Activated CD8-positive, alpha-beta memory T cell treated with anti-CD3 and anti-CD28 coated beads, Interleukin-2, amount 50 U/mL, for 48 hours (primary cell): ENCODE data around the gene TPT1.
"Not testable (repeated sequence)": the region's sequence is repeated elsewhere in the genome, so short reads cannot be mapped to it uniquely, and the experiment has no call there.

ENCODE experiments used
- DNase-seq: peaks from one replicate; pipeline ENCODE4 v3.0.0-alpha.2; 2020

The TPT1 gene

DNA sequence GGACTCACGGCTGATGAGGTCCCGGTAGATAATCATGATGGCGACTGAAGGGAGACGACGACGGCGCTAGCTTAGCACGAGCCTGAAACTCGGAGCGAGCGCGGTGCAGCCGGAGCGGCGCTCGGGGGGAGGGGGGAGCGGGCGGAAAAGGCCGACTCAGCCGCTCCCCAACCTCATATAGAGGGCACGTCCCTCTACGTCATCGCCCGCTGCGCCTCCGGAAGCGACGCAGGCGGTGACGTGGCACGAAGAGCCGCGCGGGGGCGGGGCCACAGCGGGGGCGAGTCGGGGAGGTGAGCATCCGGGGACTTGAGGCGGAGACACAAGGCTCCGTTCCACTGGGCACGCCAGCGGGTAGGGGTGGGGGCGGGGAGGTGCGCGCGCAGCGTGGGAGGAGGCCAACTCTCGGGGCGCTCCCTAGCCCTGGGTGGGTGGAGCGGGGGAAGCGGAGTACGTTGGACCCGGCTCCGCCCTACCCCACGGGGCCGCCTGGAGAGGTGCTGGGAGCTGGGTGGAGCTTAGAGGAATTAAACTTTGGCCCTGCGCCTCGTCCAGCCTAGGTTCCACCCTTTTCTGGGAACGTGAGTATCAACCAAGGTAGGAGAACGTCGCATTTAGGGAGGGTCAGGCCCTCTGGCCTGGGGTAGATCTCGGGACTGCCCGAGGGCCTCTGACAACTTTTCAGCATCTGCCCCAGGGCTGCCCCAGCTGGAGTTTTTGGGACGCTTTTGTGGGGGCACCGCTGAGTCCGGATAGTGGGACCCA is at the start of gene TPT1:
Gene TPT1, minus strand, starts transcription at position 150 of the 765 bp plus-strand sequence. Its CDS starts 114 bp downstream, at position 36.
- DNase-seq, result peak; percentile 100

DNA sequence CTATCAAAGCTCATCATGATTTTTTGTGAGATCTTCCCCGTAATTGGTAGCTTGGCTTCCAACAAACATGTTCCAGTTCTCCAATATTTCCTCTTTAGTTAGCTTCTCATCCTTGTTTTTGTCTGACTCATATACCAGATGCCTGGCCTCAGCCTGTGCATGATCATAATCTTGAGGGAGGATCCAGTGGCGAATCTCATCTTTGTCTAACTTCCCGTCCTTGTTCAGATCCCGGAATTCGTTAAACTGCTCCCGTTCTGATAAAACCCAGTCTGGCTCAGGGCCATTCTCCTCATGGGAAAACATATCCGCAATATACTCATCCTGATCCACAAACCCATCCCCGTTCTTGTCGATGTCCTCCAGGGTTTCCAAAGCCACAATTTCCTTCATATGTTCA is 49.4 kb upstream of the TPT1 start:
- not testable (repeated sequence) for DNase-seq

DNA sequence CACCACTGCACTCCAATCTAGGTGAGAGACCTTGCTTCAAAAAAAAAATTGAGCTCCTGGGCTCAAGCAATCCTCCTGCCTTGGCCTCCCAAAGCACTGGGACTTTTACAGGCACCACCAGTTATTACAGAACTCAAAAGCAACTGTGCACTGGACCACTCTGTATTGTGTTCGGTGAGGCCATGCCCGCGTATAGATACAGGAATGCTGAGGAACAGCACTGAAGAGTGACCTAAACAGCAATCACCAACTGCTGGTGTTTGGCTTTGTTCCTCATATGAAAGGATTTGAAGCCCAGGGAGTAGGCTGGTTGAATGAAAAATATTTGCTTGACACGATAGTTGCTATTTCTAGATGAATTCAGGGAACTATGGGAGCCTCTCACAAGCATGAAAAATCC is 47.7 kb upstream of the TPT1 start:
- no peak for DNase-seq

DNA sequence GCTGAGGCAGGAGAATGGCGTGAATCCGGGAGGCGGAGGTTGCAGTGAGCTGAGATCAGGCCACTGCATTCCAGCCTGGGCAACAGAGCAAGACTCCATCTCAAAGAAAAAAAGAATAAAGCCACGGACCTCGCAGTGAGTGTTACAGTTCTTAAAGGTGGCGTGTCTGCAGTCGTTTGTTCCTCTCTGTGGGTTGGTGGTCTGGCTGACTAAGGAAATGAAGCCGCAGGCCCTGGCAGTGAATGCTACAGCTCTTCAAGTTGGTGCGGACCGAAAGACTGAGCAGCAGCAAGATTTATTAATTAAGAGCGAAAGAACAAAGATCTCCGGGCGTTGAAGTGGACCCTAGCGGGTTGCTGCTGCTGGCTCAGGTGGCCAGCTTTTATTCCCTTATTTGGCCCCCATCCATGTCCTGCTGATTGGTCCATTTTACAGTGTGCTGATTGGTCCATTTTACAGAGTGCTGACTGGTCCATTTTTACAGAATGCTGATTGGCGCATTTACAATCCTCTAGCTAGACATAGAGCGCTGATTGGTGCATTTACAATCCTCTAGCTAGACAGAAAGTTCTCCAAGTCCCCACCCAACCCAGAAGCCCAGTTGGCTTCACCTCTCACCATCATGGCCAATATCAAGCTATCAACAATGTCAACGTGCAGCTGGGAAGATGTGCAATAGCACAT is 46.1 kb upstream of the TPT1 start:
- DNase-seq, result not testable (repeated sequence)

DNA sequence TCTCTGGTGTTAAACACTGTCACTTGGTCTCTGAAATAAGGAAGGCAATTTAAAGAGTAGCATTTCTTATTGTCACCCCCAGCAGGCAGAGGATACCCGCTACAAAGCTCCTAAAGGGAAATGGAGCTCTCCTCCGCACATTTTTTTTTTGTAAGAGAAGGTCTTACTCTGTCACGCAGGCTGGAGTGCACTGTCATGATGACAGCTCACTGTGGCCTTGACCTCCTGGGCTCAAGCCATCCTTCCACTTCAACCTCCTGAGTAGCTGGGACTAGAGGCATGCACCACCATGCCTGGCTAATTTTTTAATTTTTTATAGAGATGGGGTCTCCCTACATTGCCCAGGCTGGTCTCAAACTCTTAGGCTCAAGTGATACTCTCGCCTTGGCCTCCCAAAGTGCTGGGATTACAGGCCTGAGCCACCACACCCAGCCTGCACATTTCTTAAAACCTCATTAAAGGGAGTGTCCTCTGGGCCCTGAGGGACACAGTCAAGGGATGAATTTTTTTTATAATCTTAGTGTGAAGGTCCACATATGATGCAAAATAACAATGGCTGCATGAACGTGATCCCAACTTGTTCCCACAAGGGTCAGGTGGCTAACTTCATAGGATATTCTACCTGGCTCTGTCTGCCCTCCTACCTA is 45.0 kb upstream of the TPT1 start:
- no peak for DNase-seq

DNA sequence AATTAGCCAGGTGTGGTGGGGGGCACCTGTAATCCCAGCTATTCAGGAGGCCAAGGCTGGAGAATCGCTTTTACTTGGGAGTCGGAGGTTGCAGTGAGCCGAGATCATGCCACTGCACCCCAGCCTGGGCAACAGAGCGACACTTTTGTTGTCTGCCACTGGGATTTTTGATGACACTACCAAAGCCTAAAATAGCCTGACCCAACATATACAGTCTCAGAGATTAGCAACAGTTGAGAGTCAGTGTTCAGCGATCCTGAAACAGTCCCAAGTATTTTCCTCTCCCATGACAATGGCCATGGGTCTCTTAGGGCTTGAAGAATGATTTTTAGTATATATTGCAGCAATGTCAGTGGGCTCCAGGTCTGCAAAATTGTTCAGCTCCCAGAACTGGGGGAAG is 44.3 kb upstream of the TPT1 start:
- no peak for DNase-seq

DNA sequence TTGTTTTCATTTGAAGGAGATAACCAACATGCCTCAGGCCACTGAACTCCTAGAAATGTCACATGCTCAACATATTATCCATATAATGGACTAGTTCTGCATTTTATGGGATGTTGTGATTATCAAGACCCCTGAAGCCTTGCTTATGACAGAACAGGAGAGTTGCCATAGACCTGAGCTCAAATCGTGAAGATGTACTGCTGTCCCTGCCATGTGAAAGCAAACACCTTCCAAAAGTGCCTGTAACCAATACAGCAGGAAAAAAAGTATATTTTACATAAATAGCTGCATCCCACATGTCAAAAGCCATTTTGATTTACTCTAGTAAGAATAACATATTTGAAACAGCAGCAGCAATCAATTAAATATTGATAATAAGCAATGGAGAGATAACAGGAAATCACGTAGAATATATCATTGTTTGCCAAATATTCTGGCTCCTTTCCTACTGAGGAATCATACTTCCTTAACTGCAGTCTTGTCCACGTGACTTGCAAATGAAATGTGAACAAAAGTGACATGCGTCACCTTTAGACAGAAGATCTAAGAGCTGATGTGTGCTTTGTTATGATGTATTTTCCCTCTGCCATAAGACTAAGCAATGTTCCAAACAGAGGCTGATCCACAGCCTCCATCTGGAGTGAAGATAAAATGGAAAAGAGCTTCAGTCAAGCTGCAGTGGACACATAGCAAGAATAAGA is 43.6 kb upstream of the TPT1 start:
- DNase-seq, result no peak

DNA sequence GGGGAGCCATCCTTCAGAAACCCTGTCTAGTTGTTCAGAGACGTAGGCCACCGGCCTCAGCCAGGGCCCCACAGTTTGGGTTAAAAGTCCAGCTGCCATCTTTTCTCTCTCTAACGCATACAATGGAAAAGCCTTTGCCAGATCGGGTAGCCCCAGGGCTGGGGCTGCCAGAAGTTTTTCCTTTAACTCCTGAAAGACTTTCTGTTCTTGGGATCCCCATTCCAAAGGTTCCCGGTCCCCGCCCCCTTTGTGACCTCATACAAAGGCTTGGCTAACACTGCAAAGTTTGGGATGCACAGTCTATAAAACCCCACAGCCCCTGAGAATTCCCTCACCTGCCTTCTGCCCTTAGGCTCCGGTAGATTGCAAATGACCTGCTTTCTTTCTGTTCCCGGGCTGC is 41.8 kb upstream of the TPT1 start:
- DNase-seq, result not testable (repeated sequence)

DNA sequence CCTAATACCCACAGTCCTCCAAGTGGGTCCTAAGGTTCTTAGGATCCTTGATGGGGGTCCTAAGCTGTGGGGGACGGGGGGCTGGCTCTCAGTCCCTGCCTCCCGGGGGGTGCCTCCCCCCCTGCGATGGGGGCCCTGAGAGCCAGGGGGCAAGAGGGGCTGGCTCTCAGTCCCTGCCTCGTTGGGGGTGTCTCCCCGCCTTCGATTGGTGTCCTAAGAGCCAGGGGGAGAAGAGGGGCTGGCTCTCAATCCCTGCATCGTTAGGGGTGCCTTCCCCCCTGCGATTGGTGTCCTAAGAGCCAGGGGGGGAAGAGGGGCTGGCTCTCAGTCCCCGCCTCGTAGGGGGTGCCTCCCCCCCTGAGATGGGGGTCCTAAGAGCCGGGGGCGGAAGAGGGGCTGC is 40.2 kb upstream of the TPT1 start:
- DNase-seq, result no peak

DNA sequence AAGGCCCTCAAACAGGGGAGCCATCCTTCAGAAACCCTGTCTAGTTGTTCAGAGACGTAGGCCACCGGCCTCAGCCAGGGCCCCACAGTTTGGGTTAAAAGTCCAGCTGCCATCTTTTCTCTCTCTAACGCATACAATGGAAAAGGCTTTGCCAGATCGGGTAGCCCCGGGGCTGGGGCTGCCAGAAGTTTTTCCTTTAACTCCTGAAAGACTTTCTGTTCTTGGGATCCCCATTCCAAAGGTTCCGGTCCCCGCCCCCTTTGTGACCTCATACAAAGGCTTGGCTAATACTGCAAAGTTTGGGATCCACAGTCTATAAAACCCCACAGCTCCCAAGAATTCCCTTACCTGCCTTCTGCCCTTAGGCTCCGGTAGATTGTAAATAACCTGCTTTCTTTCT is 39.7 kb upstream of the TPT1 start:
- DNase-seq, result not testable (repeated sequence)

DNA sequence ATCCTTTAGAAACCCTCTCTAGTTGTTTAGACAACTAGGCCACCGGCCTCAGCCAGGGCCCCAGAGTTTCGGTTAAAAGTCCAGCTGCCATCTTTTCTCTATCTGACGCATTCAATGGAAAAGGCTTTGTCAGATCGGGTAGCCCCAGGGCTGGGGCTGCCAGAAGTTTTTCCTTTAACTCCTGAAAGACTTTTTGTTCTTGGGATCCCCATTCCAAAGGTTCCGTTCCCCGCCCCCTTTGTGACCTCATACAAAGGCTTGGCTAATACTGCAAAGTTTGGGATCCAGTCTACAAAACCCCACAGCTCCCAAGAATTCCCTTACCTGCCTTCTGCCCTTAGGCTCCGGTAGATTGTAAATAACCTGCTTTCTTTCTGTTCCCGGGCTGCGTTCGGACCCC is 38.5 kb upstream of the TPT1 start:
- not testable (repeated sequence) for DNase-seq

DNA sequence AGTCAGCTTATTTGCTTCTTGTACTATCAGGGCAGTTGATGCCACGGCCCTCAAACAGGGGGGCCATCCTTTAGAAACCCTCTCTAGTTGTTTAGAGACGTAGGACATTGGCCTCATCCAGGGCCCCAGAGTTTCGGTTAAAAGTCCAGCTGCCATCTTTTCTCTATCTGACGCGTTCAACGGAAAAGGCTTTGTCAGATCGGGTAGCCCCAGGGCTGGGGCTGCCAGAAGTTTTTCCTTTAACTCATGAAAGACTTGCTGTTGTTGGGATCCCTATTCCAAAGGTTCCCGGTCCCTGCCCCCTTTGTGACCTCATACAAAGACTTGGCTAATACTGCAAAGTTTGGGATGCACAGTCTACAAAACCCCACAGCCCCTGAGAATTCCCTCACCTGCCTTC is 37.8 kb upstream of the TPT1 start:
- not testable (repeated sequence) for DNase-seq

DNA sequence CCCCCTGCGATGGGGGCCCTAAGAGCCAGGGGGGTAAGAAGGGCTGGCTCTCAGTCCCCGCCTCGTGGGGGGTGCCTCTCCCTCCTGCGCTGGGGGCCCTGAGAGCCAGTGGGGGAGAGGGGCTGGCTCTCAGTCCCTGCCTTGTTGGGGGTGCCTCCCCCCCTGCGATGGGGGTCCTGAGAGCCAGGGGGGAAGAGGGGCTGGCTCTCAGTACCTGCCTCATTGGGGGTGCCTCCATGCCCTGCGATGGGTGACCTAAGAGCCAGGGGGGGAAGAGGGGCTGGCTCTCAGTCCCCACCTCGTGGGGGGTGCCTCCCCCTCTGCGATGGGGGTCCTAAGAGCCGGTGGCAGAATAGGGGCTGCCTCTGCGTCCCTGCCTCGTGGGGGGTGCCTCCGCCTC is 36.3 kb upstream of the TPT1 start:
- not testable (repeated sequence) for DNase-seq

DNA sequence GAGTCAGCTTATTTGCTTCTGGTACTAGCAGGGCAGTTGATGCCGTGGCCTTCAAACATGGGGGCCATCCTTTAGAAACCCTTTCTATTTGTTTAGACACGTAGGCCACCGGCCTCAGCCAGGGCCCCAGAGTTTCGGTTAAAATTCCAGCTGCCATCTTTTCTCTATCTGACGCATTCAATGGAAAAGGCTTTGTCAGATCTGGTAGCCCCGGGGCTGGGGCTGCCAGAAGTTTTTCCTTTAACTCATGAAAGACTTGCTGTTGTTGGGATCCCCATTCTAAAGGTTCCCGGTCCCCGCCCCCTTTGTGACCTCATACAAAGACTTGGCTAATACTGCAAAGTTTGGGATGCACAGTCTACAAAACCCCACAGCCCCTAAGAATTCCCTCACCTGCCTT is 35.7 kb upstream of the TPT1 start:
- DNase-seq, result not testable (repeated sequence)

DNA sequence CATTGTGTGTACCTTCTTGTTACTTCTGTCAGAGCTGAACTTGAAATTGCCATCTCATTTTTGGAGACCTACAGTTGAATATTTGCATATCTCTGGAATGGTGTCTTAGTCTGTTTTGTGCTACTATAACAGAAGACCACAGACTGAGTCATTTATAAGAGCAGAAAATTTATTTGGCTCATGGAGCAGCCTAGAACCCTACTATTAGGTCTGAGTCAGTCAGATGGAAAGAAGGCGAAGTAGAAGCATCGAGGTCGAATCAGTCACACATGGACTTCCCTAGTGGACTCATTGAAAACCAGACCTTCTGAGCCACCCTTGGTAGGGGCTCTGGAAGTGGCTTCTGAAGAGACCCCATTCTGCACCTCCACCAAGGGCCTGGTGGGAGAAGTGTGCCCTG is 33.9 kb upstream of the TPT1 start:
- DNase-seq, result no peak

DNA sequence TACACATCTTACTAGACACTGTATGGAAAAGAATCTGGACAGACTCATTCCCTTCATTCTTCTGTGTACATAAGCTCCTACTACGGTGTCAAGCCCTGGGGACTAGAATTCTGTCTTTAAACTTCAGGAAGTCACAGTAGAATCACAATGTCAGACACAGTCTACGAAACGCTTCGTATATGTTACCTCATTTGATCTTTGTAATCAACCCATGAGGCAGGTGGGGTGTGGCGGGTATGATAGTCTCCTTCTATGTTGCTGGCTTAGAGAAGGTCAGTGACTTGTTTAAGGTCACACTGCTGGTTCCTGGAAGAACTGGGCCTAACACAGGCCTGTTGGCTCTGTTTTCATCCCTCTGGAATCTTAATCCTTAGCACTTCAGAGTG is 32.2 kb upstream of the TPT1 start:
- DNase-seq, result no peak

DNA sequence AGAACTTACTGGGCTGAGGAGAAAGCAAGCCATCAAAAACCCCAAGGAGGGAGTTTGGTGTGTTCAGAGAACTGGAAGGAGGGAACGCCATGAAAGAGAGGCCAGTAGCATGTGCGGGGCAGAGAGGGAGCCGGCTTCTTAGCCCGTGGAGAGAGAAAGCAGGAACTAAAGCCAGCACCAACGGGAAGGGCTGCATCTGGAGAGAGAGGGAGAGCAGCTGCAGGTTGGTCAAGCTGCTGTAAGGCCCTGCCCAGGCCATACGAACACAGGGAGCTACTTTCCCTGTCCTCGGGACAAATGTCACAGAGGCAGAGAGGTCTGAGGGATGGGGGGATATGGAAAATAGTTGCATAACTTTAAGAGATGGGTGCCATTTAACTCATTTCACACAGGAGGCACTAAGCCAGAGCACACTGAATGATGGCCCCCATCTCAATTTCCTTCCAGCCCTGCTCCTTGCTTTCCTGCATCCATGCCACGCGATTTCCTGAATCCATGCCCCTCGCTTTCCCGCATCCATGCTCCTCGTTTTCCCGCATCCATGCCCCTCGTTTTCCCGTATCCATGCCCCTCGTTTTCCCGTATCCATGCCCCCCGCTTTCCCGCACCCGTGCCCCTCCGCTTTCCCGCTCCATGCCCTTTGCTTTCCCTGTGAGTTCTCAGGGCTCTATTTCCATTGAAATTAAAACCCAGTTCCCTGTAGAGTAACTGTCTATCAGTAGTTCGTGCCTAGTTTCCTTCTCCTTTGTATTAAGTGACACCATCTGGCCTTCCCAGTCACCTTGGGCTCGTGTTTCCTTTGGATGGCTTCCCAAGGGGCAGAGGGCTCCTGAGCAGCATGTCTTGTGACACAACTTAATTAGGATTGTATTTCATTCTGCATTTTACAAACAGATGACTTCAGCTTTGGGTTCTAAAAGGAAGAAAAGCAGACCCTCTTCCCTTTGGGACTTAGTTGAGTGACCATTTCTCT is 31.5 kb upstream of the TPT1 start:
- no peak for DNase-seq

DNA sequence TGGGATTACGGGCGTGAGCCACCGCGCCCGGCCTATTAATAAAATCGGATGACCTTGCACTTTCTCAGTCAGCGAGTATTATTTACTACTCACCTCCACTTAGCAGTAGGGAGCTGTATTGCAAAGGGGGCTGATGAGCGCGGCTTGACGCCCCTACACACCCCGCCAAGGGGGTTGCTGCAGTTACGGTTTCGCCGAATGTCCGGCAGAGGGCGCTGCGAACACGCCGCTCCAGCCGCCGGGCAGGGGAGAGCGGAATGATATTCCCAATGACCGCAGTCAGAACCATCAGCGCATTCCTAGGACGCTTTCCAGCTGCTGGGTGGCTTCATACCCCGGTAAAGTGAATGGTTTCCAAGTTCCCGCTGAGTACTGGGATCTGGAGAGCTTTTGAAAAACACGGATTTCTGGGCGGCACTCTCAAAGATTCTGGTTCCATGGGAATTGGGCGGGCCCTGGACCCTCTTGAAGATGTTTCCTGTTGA is 30.0 kb upstream of the TPT1 start:
- peak; percentile 83 for DNase-seq

DNA sequence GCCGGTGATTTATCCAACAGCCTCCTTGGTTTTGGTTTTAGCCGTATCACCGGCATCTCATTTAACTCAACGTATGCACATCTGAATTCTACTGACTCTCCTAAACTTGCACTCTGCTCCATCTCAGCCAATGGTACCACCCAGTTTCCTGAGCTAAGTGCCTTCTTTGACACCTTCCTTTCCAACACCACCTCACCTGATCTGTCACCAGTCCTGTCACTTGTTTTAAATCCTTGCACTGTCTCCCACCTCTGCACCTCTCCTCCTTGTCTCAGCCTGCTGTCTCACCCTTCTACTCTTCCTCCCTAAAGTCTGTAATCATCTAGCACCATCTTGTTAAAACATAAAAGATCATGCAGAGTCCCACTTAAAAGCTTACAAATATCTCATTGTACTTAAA is 28.1 kb upstream of the TPT1 start:
- DNase-seq, result no peak

DNA sequence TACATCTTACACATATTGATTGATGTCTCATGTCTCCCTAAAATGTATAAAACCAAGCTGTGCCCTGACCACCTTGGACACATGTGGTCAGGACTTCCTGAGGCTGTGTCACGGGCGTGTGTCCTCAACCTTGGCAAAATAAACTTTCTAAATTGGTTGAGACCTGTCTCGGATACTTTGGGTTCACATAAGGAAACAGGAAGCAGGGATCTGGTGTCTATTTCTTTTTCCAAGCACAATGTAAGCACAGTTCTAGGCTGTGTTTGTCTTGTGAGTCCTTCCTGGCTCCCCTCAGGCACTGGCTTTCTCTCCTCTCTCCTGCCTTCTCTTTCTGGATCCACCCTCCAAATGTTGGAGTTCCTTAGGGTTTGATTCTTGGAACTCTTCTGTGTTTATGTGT is 27.6 kb upstream of the TPT1 start:
- DNase-seq, result no peak

DNA sequence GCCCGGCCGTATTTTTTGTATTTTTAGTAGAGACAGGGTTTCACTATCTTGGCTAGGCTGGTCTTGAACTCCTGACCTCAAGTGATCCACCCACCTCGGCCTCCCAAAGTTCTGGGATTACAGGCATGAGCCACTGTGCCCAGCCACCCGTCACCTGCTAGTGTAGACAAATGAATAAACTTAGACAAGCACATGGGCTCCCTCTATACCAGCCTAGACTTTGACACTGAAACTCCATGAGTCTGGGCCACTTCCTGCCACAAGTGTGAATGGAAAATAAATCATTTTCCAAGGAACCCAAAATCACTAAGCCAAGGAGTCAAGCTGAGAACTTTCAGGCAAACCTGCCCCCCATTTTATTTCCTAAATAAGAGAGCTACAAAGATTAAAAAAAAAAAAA is 27.0 kb upstream of the TPT1 start:
- no peak for DNase-seq

DNA sequence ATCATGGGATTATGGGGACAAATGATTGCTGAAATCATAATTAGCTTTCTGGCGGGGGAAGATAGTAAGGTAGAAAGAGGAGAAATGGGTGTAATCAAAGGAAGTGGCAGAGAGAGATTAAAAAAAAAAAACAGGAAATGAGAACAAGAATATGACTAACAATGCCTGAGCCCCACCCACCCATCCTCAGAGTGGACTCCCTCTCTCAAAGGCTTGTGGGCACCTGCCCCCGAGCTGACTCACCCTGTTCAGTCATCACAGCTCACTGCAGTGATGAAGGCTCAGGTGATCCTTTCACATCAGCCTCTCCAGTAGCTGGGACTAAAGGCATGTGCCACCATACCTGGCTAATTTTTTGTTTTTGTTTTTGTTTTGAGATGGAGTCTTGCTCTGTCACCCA is 26.4 kb upstream of the TPT1 start:
- peak; percentile 84 for DNase-seq
